ENCODE data around the gene MYH16.
"Not testable (repeated sequence)": the region's sequence is repeated elsewhere in the genome, so short reads cannot be mapped to it uniquely, and the experiment has no call there.

The MYH16 gene

GRCh38 chr7:99308461-99309074 is 35.9 kb downstream of the MYH16 start:
- no peak for DNase-seq

- DNase-seq, result no peak
Measured at GRCh38 chr7:99309111-99309510, 36.5 kb downstream of the MYH16 start.

GRCh38 chr7:99310004-99310403 is 37.4 kb downstream of the MYH16 start:
- DNase-seq, result no peak

GRCh38 chr7:99311702-99312101 is 39.1 kb downstream of the MYH16 start:
- DNase-seq, result no peak

- DNase-seq, result peak; percentile 86
Measured at GRCh38 chr7:99312316-99313203, 39.9 kb downstream of the MYH16 start.

- no peak for DNase-seq
Measured at GRCh38 chr7:99313204-99313573, 40.5 kb downstream of the MYH16 start.

GRCh38 chr7:99314504-99314903 is 41.9 kb downstream of the MYH16 start:
- no peak for DNase-seq

- DNase-seq, result no peak
Measured at GRCh38 chr7:99320371-99320770, 47.7 kb downstream of the MYH16 start.

GRCh38 chr7:99322659-99323058 is 50.0 kb downstream of the MYH16 start:
- not testable (repeated sequence) for DNase-seq

- no peak for DNase-seq
Measured at GRCh38 chr7:99324559-99324958, 51.9 kb downstream of the MYH16 start.

- no peak for DNase-seq
Measured at GRCh38 chr7:99325001-99325493, 52.4 kb downstream of the MYH16 start.

- DNase-seq, result peak; percentile 97
Measured at GRCh38 chr7:99325592-99326407, 53.2 kb downstream of the MYH16 start, which contains the start of gene ARPC1A. Gene ARPC1A, plus strand, starts transcription at chr7:99325898. Its CDS starts 7,456 bp downstream, at chr7:99333354.

- no peak for DNase-seq
Measured at GRCh38 chr7:99326408-99326782, 53.8 kb downstream of the MYH16 start.

GRCh38 chr7:99330314-99330961 is 57.8 kb downstream of the MYH16 start:
- DNase-seq, result not testable (repeated sequence)

- no peak for DNase-seq
Measured at GRCh38 chr7:99331002-99331401, 58.4 kb downstream of the MYH16 start.

- no peak for DNase-seq
Measured at GRCh38 chr7:99339595-99339994, 67.0 kb downstream of the MYH16 start.

GRCh38 chr7:99340659-99341058 is 68.0 kb downstream of the MYH16 start:
- DNase-seq, result no peak

GRCh38 chr7:99344061-99344647 is 71.5 kb downstream of the MYH16 start:
- no peak for DNase-seq

GRCh38 chr7:99350641-99351040 is 78.0 kb downstream of the MYH16 start:
- DNase-seq, result not testable (repeated sequence)

GRCh38 chr7:99352247-99352646 is 79.6 kb downstream of the MYH16 start:
- DNase-seq, result no peak

- DNase-seq, result no peak
Measured at GRCh38 chr7:99355098-99355497, 82.5 kb downstream of the MYH16 start.

Measured in eye (tissue), 1 donor.